ENCODE measurements around the gene COL23A1.

DNA sequence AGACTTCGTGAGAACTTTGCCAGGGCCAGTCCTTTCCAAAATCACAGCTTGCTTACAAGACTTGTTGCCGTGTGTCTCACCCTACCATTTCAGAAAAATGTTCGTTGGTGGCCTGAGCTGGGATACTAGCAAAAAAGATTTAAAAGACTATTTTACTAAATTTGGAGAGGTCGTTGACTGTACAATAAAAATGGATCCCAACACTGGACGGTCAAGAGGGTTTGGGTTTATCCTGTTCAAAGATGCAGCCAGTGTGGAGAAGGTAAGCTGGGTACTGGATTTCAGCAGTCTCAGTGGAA is 384.5 kb downstream of the COL23A1 start:
- TF ChIP-seq, protein P1, sequence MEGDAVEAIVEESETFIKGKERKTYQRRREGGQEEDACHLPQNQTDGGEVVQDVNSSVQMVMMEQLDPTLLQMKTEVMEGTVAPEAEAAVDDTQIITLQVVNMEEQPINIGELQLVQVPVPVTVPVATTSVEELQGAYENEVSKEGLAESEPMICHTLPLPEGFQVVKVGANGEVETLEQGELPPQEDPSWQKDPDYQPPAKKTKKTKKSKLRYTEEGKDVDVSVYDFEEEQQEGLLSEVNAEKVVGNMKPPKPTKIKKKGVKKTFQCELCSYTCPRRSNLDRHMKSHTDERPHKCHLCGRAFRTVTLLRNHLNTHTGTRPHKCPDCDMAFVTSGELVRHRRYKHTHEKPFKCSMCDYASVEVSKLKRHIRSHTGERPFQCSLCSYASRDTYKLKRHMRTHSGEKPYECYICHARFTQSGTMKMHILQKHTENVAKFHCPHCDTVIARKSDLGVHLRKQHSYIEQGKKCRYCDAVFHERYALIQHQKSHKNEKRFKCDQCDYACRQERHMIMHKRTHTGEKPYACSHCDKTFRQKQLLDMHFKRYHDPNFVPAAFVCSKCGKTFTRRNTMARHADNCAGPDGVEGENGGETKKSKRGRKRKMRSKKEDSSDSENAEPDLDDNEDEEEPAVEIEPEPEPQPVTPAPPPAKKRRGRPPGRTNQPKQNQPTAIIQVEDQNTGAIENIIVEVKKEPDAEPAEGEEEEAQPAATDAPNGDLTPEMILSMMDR (IDR thresholded peaks at IDR 0.05; ENCODE audit: low read length) = no peak
- TF ChIP-seq EZH2 (optimal IDR thresholded peaks at IDR 0.05; ENCODE audit: low read depth, low read length) = no peak

Measured in MM.1S (cell line).